Measurements from ENCODE around the gene SYVN1.

DNA sequence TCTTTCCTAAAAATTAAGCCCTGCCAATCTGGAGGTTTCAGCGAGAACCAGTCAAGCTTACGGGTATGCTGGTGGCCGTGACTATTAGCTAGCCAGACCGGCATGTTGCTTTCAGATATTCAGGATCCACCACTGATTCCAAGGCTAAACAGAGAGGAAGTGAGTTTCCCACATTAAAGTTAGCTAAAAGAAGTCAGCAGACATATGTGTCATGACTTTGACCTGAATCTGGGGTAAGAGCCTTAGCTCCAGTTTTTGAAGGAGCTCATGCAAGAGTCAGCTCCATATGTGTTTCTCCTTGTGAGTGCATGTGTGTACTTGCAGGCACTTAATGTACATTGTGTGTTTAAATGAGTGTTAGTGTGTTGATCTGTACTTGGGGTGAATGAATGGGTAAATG, 48.9 kb downstream of the SYVN1 start:
- TF ChIP-seq, protein P1, sequence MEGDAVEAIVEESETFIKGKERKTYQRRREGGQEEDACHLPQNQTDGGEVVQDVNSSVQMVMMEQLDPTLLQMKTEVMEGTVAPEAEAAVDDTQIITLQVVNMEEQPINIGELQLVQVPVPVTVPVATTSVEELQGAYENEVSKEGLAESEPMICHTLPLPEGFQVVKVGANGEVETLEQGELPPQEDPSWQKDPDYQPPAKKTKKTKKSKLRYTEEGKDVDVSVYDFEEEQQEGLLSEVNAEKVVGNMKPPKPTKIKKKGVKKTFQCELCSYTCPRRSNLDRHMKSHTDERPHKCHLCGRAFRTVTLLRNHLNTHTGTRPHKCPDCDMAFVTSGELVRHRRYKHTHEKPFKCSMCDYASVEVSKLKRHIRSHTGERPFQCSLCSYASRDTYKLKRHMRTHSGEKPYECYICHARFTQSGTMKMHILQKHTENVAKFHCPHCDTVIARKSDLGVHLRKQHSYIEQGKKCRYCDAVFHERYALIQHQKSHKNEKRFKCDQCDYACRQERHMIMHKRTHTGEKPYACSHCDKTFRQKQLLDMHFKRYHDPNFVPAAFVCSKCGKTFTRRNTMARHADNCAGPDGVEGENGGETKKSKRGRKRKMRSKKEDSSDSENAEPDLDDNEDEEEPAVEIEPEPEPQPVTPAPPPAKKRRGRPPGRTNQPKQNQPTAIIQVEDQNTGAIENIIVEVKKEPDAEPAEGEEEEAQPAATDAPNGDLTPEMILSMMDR (conservative IDR thresholded peaks at IDR 0.05) = no peak
- TF ChIP-seq EZH2 (IDR thresholded peaks at IDR 0.05; ENCODE audit: low read depth) = no peak
